Measurements from ENCODE around the gene MYOZ3.

The MYOZ3 gene

GRCh38 chr5:150642991-150643710, 17.9 kb upstream of the MYOZ3 start:
- DNase-seq (ENCODE audit: low read depth in 2 of 2) = no peak

- DNase-seq (ENCODE audit: low read depth in 2 of 2) = no peak
These were observed 17.0 kb upstream of the MYOZ3 start for GRCh38 chr5:150644058-150644457.

- DNase-seq (ENCODE audit: low read depth in 2 of 2) = no peak
These were observed 16.5 kb upstream of the MYOZ3 start for GRCh38 chr5:150644514-150644913.

- DNase-seq (ENCODE audit: low read depth in 2 of 2) = no peak
These were observed 15.9 kb upstream of the MYOZ3 start for GRCh38 chr5:150645070-150645700.

- DNase-seq (ENCODE audit: low read depth in 2 of 2) = no peak
These were observed 13.5 kb upstream of the MYOZ3 start for GRCh38 chr5:150647275-150648251.

- no peak for DNase-seq (ENCODE audit: low read depth in 2 of 2)
These were observed 12.6 kb upstream of the MYOZ3 start for GRCh38 chr5:150648294-150649107.

GRCh38 chr5:150649108-150650020, 11.7 kb upstream of the MYOZ3 start:
- DNase-seq (ENCODE audit: low read depth in 2 of 2) = no peak

- DNase-seq (ENCODE audit: low read depth in 2 of 2) = no peak
These were observed 10.7 kb upstream of the MYOZ3 start for GRCh38 chr5:150650021-150651006.

GRCh38 chr5:150651382-150651781, 9.7 kb upstream of the MYOZ3 start:
- no peak for DNase-seq (ENCODE audit: low read depth in 2 of 2)

GRCh38 chr5:150651924-150652671, 9.0 kb upstream of the MYOZ3 start:
- no peak for DNase-seq (ENCODE audit: low read depth in 2 of 2)

GRCh38 chr5:150653145-150653761, 7.8 kb upstream of the MYOZ3 start:
- DNase-seq (ENCODE audit: low read depth in 2 of 2) = no peak

- DNase-seq (ENCODE audit: low read depth in 2 of 2) = no peak
These were observed 7.1 kb upstream of the MYOZ3 start for GRCh38 chr5:150653762-150654556.

GRCh38 chr5:150655221-150655620, 5.8 kb upstream of the MYOZ3 start:
- no peak for DNase-seq (ENCODE audit: low read depth in 2 of 2)

- peak; percentile 43 to 56 for DNase-seq (ENCODE audit: low read depth in 2 of 2)
These were observed 4.6 kb upstream of the MYOZ3 start for GRCh38 chr5:150656191-150657132.

GRCh38 chr5:150658121-150658520, 2.9 kb upstream of the MYOZ3 start:
- no peak for DNase-seq (ENCODE audit: low read depth in 2 of 2)

- DNase-seq (ENCODE audit: low read depth in 2 of 2) = no peak
These were observed 2.3 kb upstream of the MYOZ3 start for GRCh38 chr5:150658699-150659265.
